Tongue (tissue), 2 donors: Measurements from ENCODE around the gene HTR3E. TPM values are rescaled to one million over a fixed set of nuclear protein-coding genes. Genes with fewer than 3 reads are reported as not detected.
"Not testable (repeated sequence)": the region's sequence is repeated elsewhere in the genome, so short reads cannot be mapped to it uniquely, and the experiment has no call there.

Experiments used
- DNase-seq: peaks from one replicate; pipeline ENCODE4 v3.0.0-alpha.2; 2015
- total RNA-seq: library from RNA; depleted of rRNA; stranded (reverse); fragments of >200 nt; gene quantifications from one replicate; pipeline ENCODE4 v1.2.3, GENCODE V29; 2014

The HTR3E gene, protein sequence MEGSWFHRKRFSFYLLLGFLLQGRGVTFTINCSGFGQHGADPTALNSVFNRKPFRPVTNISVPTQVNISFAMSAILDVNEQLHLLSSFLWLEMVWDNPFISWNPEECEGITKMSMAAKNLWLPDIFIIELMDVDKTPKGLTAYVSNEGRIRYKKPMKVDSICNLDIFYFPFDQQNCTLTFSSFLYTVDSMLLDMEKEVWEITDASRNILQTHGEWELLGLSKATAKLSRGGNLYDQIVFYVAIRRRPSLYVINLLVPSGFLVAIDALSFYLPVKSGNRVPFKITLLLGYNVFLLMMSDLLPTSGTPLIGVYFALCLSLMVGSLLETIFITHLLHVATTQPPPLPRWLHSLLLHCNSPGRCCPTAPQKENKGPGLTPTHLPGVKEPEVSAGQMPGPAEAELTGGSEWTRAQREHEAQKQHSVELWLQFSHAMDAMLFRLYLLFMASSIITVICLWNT
- not detected for total RNA-seq

DNA sequence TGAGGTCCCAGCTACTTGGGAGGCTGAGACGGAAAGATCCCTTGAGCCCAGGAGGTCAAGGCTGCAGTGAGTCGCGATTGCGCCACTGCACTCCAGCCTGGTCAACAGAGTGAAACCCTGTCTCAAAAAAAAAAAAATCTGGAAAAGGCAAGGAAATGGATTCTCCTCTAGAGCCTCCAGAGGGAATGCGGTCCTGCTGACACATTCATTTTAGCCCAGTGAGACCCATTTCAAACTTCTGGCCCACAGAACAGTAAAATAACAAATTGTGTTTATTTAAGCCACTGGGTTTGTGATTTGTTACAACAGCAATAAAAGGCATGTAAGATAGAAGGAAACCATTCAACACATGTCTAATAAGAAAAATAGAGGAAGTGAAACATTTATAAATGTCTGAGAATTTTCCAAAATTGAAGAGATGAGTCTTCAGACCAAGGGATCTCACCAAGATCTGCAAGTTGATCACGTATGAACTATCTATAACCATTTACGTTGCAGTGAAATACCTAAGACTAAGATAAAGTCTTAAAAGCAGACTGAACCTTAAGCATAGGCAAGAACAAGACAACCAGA, at the start of gene HTR3E:
TSS of gene HTR3E (plus strand) at position 254 of the 573 bp plus-strand sequence. CDS start 466 bp downstream, outside the sequence.
- DNase-seq, result no peak

DNA sequence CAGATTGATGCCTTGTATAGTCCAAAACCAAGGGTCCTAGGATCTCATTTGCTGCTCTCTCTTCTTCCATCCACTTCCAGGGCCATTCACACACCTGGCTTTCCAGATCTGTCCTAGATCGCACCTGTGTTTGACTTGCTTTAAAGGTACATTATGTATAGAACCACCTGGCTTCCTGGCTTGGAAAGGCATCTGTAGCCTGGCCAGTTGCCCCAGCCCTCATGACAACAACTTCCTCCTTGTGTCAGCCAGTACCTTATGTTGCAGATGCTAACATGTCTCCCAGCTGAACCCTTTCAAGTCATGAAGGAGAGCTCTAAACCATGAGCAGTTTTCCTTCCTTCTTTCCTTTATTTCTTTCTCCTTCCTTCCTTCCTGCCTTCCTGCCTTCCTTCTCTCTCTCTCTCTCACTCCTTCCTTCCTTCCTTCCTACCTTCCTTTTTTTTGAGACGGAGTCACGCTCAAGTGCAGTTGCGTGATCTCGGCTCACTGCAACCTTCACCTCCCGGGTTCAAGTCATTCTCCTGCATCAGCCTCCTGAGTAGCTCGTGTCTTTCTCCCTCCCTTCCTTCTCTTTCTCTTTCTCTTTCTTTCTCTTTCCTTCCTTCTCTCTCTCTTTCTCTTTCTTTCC, 46.5 kb upstream of the HTR3E start:
- no peak for DNase-seq

DNA sequence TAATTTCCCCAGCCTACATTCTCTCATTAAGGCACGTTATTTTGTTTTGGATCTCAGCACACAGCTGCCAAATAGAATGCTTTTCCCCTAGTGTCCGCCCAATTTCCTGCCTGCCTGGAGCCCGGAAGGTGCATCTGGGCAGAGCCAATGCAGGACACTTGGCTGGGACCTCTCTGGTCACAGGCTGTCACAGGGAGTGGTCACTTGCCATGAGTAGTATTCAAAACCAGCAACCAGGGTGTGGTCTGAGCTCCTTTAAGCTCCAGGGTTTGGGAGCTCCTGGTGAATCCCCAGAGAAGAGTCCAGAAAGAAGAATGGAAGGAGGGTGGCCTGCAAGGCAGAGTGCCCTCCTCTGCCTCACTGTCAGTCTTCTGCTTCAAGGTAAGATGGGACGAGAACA, 44.1 kb upstream of the HTR3E start, which contains the start of gene HTR3C:
TSS of gene HTR3C (plus strand) at position 281 of the 400 bp plus-strand sequence. CDS start at position 315, 34 bp downstream.
- DNase-seq, result no peak

DNA sequence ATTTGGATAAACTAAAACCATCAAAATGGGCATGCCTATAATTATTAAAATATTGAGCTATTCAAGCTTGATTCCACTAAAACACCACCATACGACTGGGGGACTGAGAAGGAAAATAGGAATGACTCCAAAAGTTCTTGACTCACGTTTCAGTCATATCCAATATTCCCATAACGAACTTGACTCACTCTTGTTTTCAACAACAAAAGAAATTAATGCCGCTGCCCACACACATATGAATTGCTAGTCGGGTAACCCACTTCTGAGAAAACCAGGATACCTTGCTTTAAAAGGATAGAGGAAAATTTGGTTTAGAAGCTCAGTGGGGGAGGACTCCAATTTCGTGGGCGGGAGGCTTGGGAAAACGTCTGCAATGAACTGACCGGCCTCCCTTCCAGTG, 38.8 kb upstream of the HTR3E start:
- no peak for DNase-seq

DNA sequence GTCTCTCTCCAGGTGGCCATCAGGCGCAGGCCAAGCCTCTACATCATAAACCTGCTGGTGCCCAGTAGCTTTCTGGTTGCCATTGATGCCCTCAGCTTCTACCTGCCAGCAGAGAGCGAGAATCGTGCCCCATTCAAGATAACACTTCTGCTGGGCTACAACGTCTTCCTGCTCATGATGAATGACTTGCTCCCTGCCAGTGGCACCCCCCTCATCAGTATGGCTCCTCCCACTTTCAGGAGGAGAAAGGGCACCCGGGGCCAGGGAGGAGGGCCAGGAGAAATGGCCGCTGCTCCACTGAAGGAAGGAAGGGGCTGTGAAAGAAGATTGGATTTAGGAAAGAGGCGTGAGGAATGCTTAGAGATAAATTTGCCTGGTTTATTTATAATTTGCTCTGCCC, 37.4 kb upstream of the HTR3E start:
- DNase-seq, result no peak

DNA sequence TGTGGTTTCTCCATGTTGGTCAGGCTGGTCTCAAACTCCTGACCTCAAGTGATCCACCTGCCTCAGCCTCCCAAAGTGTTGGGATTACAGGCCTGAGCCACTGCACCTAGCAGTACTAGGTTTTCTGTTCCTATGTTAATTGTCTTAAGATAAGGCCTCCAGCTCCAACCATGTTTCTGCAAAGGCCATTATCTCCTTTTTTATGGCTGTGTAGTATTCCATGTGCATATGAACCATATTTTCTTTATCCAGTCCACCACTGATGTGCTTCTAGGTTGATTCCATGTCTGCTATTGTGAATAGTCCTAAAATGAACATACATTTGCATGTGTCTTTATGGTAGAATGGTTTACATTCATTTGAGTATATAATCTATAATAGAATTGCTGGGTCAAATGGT, 34.2 kb upstream of the HTR3E start:
- DNase-seq, result no peak

DNA sequence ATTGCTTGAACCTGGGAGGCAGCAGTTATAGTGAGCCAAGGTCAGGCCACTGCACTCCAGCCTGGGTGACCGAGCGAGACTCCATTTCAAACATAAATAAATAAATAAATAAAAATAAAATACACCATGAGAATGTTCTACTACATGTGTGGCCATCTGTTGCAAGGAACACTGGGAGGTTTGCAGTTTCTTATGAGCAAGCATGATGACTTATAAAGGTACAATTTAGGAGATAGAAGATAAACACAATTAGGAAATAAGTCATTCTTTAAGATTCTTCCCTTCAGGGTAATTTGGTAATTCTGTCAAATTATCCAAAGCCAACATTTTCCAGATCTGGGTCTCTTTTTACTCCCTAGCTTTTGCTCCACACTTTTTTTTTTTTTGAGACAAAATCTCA, 30.7 kb upstream of the HTR3E start:
- DNase-seq, result no peak

DNA sequence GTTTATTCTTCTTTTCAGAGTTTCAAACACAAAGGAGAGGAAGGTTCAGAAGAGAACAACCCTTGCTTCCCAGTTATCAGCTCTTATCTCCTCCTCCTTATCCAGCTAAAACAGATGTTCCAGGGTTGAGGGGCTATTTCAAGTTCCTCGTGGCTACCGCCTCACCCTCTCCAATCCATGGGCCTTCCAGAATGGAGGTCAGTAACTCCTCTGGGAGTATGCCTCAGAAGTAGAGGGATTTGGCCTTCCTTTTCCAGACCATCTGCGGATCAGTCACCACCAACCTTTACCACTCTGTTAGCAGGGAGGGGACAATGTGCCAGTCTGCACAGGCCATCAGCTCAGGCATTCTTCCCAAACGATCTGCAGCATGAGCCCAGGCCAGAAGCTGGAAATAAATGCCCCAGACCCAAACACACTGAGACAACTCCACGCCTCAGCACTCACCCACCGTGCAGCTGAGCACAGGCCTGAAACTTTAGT, 29.2 kb upstream of the HTR3E start:
- DNase-seq, result no peak

DNA sequence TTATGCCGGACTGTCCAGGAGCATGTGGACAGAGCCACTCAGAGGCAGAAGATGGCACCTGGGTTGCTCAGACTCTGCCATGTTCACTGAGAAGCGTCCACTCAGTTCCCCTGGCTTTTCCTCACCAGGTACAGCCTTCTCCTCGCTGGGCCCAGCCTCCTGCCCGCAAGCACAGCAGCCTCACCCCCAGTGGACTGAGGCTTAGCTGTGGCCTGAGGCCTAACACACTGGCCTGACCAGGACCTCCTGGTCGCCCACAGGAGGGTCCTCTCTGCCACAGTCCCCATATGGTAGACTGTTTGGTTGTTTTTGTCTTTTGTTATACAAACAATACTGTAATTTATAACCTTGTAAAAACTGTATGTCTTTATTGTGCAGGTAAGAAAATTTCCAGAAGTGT, 28.5 kb upstream of the HTR3E start:
- DNase-seq, result no peak

DNA sequence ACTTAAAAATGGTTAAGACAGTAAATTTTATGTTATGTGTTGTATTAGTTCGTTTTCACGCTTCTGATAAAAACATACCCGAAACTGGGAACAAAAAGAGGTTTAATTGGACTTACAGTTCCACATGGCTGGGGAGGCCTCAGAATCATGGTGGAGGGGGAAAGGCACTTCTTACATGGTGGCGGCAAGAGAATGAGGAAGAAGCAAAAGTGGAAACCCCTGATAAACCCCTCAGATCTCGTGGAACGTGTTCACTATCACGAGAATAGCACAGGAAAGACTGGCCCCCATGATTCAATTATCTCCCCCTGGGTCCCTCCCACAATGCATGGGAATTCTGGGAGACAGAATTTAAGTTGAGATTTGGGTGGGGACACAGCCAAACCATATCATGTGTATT, 25.7 kb upstream of the HTR3E start:
- not testable (repeated sequence) for DNase-seq

DNA sequence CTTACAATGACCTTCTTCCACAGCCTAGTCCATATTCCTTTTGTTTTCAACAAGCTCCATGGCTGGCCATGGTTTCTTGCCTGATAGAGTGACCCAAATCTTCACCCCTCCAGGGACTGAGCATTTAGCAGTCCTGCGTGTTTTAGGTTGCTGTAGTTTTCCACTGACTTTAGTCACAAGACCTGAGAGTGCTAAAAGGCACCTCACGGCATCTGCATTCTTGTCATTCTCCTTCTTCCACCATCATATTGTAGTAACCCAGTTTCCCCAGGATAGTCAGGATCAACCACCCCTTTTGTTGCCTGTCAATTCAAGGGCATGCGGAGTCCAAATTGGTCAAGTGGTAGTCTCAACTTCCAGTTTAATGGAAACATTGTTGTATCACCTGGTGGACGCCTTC, 23.2 kb upstream of the HTR3E start:
- DNase-seq, result no peak

DNA sequence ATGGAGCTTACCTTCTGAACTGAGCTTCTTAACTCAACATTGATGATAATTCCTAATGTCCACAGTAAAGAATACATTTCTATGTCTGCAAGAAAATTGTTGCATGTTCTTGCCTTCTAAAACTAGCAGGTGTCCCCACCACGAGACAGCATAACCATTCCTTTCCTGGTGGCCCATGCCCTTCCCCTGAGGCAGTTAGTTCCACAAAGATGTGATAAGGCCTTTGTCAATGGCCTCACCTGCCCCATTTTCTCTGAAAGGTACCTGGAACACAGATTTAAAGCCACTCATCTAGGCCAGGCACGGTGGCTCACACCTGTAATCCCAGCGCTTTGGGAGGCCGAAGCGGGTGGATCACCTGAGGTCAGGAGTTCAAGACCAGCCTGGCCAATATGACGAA, 21.0 kb upstream of the HTR3E start:
- no peak for DNase-seq

DNA sequence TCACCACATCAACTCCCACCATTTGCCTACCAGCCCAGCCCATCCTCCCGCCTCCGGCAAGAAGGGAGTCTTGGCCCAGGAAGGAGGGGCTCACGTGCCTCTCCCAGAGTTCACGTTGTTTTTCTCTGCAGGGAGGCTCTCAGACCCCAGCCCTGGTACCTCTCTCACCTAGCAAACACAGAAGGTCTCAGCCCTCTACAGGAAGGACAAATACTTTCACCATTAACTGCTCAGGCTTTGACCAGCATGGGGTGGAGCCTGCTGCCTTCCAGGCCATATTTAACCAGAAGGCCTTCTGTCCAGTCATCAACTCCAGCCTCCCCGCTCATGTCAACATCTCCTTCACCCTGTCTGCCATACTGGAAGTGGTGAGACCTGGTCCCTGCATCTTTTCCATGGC, 19.0 kb upstream of the HTR3E start:
- no peak for DNase-seq

DNA sequence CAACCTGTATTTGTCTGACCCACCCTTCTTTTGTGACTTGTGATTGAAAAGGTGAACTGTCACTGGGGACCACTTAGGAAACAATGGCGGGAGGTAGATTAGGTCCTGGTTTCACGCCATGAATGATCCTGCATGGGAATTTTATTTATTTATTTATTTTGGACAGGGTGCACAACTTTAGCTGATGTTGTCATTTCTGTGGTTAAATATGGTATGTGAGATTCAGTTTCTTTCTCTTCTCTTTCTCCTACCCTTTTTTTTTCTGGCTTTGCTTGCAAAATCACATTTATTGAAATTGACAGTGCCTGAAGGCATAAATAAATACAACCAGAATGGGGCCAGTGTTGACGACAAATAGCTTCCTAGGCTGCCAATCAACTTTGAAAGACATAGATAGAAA, 18.0 kb upstream of the HTR3E start:
- no peak for DNase-seq

DNA sequence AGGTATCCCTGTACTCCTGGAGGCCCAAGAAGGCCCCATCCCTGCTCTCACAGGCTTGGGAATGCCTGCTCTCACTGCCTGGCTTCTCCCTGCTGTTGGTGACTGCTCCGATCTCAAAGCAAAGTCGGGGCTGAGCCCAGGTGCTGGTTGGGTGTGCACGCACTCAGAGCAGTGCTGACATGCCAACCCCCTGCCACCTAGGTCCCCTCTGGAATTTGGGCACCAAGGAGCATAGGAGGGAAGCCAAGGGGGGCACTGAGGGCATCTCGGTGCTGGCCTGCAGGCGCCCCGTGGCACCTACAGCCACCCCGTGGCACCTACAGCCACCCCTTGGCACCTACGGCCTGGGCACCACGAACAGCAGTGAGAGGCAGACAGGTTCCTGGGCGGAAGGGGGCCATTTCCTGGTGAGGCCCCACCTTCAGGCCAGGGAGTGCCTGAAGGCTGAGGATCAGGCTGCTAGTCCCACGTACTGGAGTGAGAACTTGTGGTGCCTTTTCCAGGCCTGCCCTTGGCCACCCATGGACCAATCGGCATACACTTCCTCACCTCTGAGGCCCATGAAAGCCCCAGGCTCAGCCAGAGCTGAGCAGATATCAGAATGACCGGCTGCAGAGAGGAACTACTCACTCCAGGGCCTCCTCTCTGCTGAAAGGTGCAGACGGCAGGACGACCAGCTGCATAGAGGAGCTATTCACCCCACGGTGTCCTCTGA, 15.6 kb upstream of the HTR3E start:
- no peak for DNase-seq

DNA sequence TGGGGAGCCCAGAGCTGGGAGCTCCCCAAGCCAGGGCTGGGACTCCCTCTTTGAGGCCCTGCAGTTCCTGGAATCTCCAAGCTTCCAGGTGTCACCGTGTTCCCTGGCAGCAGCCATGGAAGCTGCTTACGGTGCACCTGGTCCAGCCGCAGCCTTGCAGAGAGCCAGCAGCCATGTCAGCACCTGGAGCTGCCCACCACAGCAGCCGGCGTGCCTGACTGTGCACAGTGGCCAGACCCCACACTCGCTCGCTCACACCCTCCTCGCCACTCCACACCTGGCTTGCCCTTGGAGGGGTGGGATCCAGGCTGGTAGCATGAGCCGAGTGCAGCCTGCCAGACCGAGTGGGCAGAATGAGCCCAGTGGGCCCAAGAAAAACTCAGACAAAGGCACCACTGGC, 14.8 kb upstream of the HTR3E start:
- no peak for DNase-seq

DNA sequence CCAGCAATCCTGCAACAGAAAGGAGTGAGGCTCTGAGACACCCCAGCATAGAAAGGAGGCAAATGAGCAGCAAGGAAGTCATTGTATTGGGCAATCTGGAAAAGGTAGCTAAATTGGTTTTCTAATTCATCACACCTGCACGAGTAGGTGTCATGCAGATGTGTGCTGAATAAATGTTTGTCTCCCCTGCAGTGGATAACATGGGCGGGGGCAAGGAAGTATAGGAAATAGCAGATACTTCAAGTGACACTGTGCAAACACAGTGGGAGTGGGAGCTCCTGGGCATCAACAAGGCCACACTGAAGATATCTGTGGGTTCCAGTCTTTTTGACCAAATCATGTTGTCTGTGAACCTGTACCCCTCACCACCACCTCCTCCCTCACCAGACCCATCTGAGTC, 14.4 kb upstream of the HTR3E start:
- DNase-seq, result no peak

DNA sequence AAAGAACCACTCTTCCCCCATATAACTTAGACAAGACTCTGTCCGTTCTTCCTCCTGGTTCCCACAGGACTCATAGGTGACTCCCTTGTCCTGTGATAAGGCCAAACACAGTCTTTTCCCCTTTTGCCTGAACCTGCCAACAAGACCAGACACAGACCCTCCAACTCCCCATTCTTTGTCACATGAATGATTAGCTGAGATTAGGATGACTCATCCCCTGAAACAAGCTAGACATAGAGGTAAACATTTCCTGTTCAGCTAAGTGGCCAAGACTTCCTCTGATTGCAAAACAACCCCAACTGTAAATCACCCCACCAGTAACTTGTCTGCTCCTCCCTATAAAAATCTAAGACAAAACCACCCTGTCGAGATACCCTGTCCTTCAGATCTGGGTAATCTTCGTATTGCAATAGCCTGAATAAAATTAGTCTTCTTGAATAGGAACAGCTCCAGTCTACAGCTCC, 11.4 kb upstream of the HTR3E start:
- DNase-seq, result no peak

DNA sequence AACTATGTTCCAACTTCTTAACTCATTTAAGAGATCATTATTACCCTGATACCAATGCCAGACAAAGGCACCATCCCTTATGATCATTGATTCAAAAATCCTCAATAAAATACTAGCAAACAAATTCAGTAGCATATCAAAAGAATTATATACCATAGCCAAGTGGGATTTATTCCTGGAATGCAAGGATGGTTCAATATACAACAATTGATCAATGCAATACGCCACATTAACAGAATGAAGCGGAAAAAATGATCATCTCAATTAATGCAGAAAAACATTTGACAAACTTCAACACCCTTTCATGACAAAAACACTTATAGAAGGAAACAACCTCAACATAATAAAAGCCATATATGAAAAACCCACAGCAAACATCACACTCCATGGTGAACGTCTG, 4.7 kb upstream of the HTR3E start:
- no peak for DNase-seq

DNA sequence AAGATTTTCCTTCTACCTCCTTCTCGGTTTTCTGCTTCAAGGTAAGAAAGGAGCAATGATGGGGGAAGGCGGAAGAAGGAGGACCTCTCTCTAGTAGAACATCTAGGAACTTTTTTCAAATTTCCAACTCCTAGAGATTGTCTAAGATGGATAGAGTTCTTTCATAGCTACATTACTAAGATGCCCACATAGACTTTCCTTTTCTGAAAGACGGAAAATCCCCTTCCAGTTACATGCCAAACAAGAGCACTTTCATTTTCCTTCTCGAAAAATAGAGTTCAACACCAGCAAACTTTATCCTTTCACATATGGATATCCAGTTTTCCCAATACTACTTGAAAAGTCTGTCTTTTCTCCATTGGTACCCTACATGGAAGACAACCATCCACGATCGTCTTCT, 692 bp downstream of the HTR3E start:
- DNase-seq, result no peak

DNA sequence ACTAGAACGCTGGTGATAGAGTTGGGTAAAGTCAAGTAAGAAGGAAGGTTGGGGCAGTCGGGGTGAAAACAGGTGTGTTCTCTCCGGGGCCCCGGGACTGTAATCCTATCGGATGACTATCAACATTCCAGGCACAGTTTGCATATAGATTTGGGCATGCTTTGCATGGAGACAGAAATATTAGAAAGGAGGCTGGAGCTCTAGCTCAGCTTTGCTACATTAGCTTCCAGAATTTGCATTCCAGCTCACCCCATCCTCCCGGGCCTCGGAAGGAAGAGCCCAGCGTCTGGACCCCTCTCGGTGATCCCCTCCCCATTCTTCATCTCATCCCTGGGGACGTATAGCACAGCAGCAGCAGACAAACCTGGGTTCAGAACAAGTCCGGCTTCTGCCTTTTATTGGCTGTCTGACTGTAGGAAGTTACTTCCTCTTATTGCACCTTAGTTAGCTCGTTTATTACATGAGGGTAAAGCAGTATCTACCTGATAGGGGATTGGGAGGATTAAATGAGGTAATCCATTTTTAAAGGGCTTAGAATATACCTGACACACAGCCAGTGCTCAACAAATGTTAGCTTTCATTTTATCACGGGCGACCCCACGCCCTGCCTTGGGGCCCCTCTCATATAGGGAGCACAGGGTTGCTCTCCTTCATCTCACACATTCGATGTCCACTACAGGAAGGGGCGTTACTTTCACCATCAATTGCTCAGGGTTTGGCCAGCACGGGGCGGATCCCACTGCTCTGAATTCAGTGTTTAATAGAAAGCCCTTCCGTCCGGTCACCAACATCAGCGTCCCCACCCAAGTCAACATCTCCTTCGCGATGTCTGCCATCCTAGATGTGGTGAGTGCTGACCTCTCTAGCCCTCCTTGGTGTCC, 3.2 kb downstream of the HTR3E start:
- DNase-seq, result peak; percentile 8
